Left renal pelvis (tissue), 4 donors: ENCODE measurements around the gene ZNF276. TPM values are rescaled to one million over a fixed set of nuclear protein-coding genes. Genes with fewer than 3 reads are reported as not detected.
"Not testable (repeated sequence)": the region's sequence is repeated elsewhere in the genome, so short reads cannot be mapped to it uniquely, and the experiment has no call there.

ENCODE experiments used
- DNase-seq, 4 donors: peaks; one replicate each; pipeline ENCODE4 v3.0.0-alpha.2; 2013; ENCODE audit warnings: low read depth in 4 of 4, low spot score in 3 of 4
- polyA plus RNA-seq, 4 donors: library from polyadenylated mRNA; unstranded; fragments of 120-200 nt; gene quantifications; one replicate each; pipeline ENCODE4 v1.2.1, GENCODE V29; 2013; ENCODE audit not compliant: insufficient read length in 4 of 4

ZNF276 gene
- 10 to 100 TPM; 23.6 to 35.4 (median 30.4) TPM for polyA plus RNA-seq

GRCh38 chr16:89720813-89721545 lies at the start of gene ZNF276, which contains the start of gene VPS9D1:
ZNF276 (plus strand) TSS chr16:89721537; CDS start chr16:89721641, 104 bp downstream.
VPS9D1 (minus strand) TSS chr16:89720898; CDS start chr16:89720861, 37 bp downstream.
- peak in 1 of 4 donors; percentile 50 for DNase-seq

- DNase-seq = not testable (repeated sequence)
Observed at GRCh38 chr16:89671565-89671964, 49.8 kb upstream of the ZNF276 start.

- DNase-seq = no peak
Observed at GRCh38 chr16:89672177-89672941, 49.0 kb upstream of the ZNF276 start.

GRCh38 chr16:89678258-89678657 lies 43.1 kb upstream of the ZNF276 start:
- no peak for DNase-seq

GRCh38 chr16:89685916-89686315 lies 35.4 kb upstream of the ZNF276 start:
- DNase-seq = no peak

- peak; percentile 77 to 85 (median 78) for DNase-seq
Observed at GRCh38 chr16:89686520-89687091, 34.7 kb upstream of the ZNF276 start, which contains the start of gene CDK10. CDK10 (plus strand) TSS chr16:89686689; CDS start chr16:89686711, 22 bp downstream.

GRCh38 chr16:89687092-89687940 lies 34.0 kb upstream of the ZNF276 start:
- DNase-seq = no peak

GRCh38 chr16:89688395-89688794 lies 32.9 kb upstream of the ZNF276 start:
- no peak for DNase-seq

GRCh38 chr16:89689142-89689541 lies 32.2 kb upstream of the ZNF276 start:
- DNase-seq = no peak

GRCh38 chr16:89689621-89690020 lies 31.7 kb upstream of the ZNF276 start:
- DNase-seq = not testable (repeated sequence)

GRCh38 chr16:89690392-89690901 lies 30.9 kb upstream of the ZNF276 start:
- DNase-seq = no peak

GRCh38 chr16:89691231-89691985 lies 29.9 kb upstream of the ZNF276 start:
- DNase-seq = no peak

- no peak for DNase-seq
Observed at GRCh38 chr16:89691986-89692569, 29.3 kb upstream of the ZNF276 start.

- DNase-seq = no peak
Observed at GRCh38 chr16:89693289-89693731, 28.0 kb upstream of the ZNF276 start.

- no peak for DNase-seq
Observed at GRCh38 chr16:89693931-89694783, 27.2 kb upstream of the ZNF276 start.

- not testable (repeated sequence) for DNase-seq
Observed at GRCh38 chr16:89694784-89695085, 26.6 kb upstream of the ZNF276 start.

- DNase-seq = no peak
Observed at GRCh38 chr16:89695086-89695874, 26.1 kb upstream of the ZNF276 start.
